ENCODE results near the gene TEAD4.

Gene TEAD4

GRCh38 chr12:3034067-3034750 lies 75.0 kb downstream of the TEAD4 start:
- DNase-seq = peak; percentile 28

GRCh38 chr12:3035171-3035570 lies 76.0 kb downstream of the TEAD4 start:
- DNase-seq = no peak

GRCh38 chr12:3035815-3036702 lies 76.9 kb downstream of the TEAD4 start:
- no peak for DNase-seq

- no peak for DNase-seq
These were observed 77.9 kb downstream of the TEAD4 start for GRCh38 chr12:3036901-3037600.

GRCh38 chr12:3038166-3038565 lies 79.0 kb downstream of the TEAD4 start:
- no peak for DNase-seq

- no peak for DNase-seq
These were observed 79.8 kb downstream of the TEAD4 start for GRCh38 chr12:3038926-3039510.

GRCh38 chr12:3040026-3040656 lies 80.9 kb downstream of the TEAD4 start:
- no peak for DNase-seq

- DNase-seq = no peak
These were observed 81.7 kb downstream of the TEAD4 start for GRCh38 chr12:3040663-3041544.

GRCh38 chr12:3041558-3042164 lies 82.5 kb downstream of the TEAD4 start:
- DNase-seq = peak; percentile 36

GRCh38 chr12:3042394-3042793 lies 83.2 kb downstream of the TEAD4 start:
- peak; percentile 75 for DNase-seq

GRCh38 chr12:3042826-3043225 lies 83.6 kb downstream of the TEAD4 start:
- no peak for DNase-seq

- DNase-seq = no peak
These were observed 84.2 kb downstream of the TEAD4 start for GRCh38 chr12:3043406-3043805.

GRCh38 chr12:3044141-3044630 lies 85.0 kb downstream of the TEAD4 start:
- no peak for DNase-seq

- no peak for DNase-seq
These were observed 86.3 kb downstream of the TEAD4 start for GRCh38 chr12:3045494-3045893.

GRCh38 chr12:3045989-3046388 lies 86.8 kb downstream of the TEAD4 start:
- no peak for DNase-seq

- DNase-seq = no peak
These were observed 87.4 kb downstream of the TEAD4 start for GRCh38 chr12:3046441-3047200.

GRCh38 chr12:3047961-3048360 lies 88.8 kb downstream of the TEAD4 start:
- DNase-seq = no peak

GRCh38 chr12:3048540-3048939 lies 89.3 kb downstream of the TEAD4 start:
- no peak for DNase-seq

GRCh38 chr12:3049176-3049575 lies 90.0 kb downstream of the TEAD4 start:
- DNase-seq = no peak

GRCh38 chr12:3049611-3050249 lies 90.5 kb downstream of the TEAD4 start:
- no peak for DNase-seq

Data from CD4-positive, alpha-beta T cell treated with Interleukin-15 for 1 hour (primary cell).